ENCODE results near the gene CCDC159. TPM values are rescaled to one million over a fixed set of nuclear protein-coding genes. Genes with fewer than 3 reads are reported as not detected.

CCDC159 gene
- total RNA-seq, 2 donors from 2014 or later: 26.5 to 32.6 TPM

- ATAC-seq: peak; percentile 89
- Histone ChIP-seq H3K4me1 (peaks cover 57% of the 10 kb centered on the region), H3K9me3 (no peaks in the 10 kb centered on the region), H3K36me3 (replicated peaks in 1 of 2; ENCODE audit: insufficient read depth in 1 of 2, low read depth in 2 of 2) (no peaks in the 10 kb centered on the region), H3K4me3 (peak overlapping the region in 1 of 2 donors; percentile 17), H3K27me3 (no peaks in the 10 kb centered on the region), H3K27ac (peak overlapping the region; percentile 64 to 87 (median 74))
- 1 to 3% methylated on average over 31 to 53 of the region's 54 CpGs for WGBS, 2 donors
- DNase-seq: peak; percentile 95 to 98 (median 96)
- intact Hi-C loops (cut with DNase I): no loop called here
- TF ChIP-seq CTCF (IDR thresholded peaks at IDR 0.05): peak; percentile 65 to 90 (median 77)
- peak; percentile 59 to 84 (median 81) for TF ChIP-seq POLR2A (IDR thresholded peaks at IDR 0.05)
These were observed 34.6 kb downstream of the CCDC159 start for GRCh38 chr19:11380653-11381537.

GRCh38 chr19:11382898-11383705, 36.8 kb downstream of the CCDC159 start:
- peak; percentile 17 for ATAC-seq
- no peaks in the 10 kb centered on the region for H3K27me3 ChIP-seq
- H3K36me3 ChIP-seq (replicated peaks in 1 of 2; ENCODE audit: insufficient read depth in 1 of 2, low read depth in 2 of 2): no peaks in the 10 kb centered on the region
- peaks cover 45% of the 10 kb centered on the region for H3K4me1 ChIP-seq
- peak in 1 of 3 donors; percentile 17 for TF ChIP-seq POLR2A (IDR thresholded peaks at IDR 0.05)
- TF ChIP-seq CTCF (IDR thresholded peaks at IDR 0.05): peak; percentile 38 to 68 (median 61)
- H3K4me3 ChIP-seq: no peak overlapping the region
- 3 to 4% methylated on average over 6 to 59 of the region's 65 CpGs for WGBS, 2 donors
- DNase-seq: peak; percentile 58 to 73 (median 64)
- H3K9me3 ChIP-seq: no peaks in the 10 kb centered on the region
- peak overlapping the region in 3 of 4 donors; percentile 25 to 64 (median 55) for H3K27ac ChIP-seq
- intact Hi-C loops (cut with DNase I): no loop called here

GRCh38 chr19:11383706-11384048, 37.4 kb downstream of the CCDC159 start:
- H3K27ac ChIP-seq: peak overlapping the region; percentile 50 to 72 (median 60)
- peaks cover 39% of the 10 kb centered on the region for H3K4me1 ChIP-seq
- DNase-seq: peak in 1 of 4 donors; percentile 22
- no peaks in the 10 kb centered on the region for H3K9me3 ChIP-seq
- WGBS, 2 donors: 0% methylated on average over 4 of the region's 9 CpGs; no CpG with 5 or more reads in 1 of the 2 donors
- H3K27me3 ChIP-seq: no peaks in the 10 kb centered on the region
- no peak for ATAC-seq
- TF ChIP-seq CTCF (IDR thresholded peaks at IDR 0.05) (no peak), POLR2A (IDR thresholded peaks at IDR 0.05) (no peak)
- no peaks in the 10 kb centered on the region for H3K36me3 ChIP-seq (replicated peaks in 1 of 2; ENCODE audit: insufficient read depth in 1 of 2, low read depth in 2 of 2)
- H3K4me3 ChIP-seq: peak overlapping the region in 1 of 2 donors; percentile 25
- intact Hi-C loops (cut with DNase I): no loop called here

GRCh38 chr19:11384778-11385129, 38.4 kb downstream of the CCDC159 start:
- no peak for DNase-seq
- H3K27me3 ChIP-seq: no peaks in the 10 kb centered on the region
- 60 to 78% methylated on average over 5 of the region's 5 CpGs for WGBS, 2 donors
- peaks cover 37% of the 10 kb centered on the region for H3K4me1 ChIP-seq
- TF ChIP-seq POLR2A (IDR thresholded peaks at IDR 0.05) (no peak), CTCF (IDR thresholded peaks at IDR 0.05) (no peak)
- peak overlapping the region in 2 of 4 donors; percentile 55 to 64 for H3K27ac ChIP-seq
- no peaks in the 10 kb centered on the region for H3K36me3 ChIP-seq (replicated peaks in 1 of 2; ENCODE audit: insufficient read depth in 1 of 2, low read depth in 2 of 2)
- intact Hi-C loops (cut with DNase I): no loop called here
- H3K9me3 ChIP-seq: no peaks in the 10 kb centered on the region
- no peak overlapping the region for H3K4me3 ChIP-seq
- ATAC-seq: no peak
